ENCODE data around the gene KIF5A.

DNA sequence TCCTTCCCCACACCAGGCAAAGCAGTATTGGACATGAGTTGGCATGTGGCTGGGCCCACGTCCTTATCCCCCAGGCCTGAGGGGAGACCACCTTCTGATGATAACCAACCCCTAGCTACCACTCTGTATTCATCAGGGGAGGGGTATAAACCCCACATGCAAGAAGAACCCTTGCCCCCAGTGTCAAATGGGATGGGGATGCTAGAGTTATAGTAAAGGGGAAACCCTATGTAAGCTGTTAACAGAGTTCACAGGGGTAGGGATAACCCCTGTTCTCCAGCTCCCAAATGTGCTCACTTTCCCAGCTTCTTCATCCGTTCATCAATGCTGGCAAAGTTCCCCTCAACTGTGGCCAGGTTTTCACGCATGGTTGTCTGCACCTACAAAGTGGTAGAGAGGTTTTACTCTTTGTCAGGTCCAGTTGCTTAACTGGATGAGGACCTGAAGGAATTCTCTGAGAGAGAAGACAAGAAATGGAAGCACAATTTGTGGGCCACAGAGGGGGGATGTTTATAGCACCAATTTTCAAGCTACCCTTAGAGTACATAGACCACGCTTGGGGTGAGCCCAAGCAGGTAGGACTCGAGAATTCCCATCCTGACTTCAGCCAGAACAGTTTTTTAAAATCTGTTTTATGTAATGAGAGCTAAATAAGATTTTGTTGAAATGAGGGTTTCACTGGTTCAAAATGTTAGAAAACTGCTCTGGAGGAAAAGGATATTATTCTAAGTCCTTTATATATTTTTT lies 19.3 kb upstream of the KIF5A start:
- TF ChIP-seq, protein P1, sequence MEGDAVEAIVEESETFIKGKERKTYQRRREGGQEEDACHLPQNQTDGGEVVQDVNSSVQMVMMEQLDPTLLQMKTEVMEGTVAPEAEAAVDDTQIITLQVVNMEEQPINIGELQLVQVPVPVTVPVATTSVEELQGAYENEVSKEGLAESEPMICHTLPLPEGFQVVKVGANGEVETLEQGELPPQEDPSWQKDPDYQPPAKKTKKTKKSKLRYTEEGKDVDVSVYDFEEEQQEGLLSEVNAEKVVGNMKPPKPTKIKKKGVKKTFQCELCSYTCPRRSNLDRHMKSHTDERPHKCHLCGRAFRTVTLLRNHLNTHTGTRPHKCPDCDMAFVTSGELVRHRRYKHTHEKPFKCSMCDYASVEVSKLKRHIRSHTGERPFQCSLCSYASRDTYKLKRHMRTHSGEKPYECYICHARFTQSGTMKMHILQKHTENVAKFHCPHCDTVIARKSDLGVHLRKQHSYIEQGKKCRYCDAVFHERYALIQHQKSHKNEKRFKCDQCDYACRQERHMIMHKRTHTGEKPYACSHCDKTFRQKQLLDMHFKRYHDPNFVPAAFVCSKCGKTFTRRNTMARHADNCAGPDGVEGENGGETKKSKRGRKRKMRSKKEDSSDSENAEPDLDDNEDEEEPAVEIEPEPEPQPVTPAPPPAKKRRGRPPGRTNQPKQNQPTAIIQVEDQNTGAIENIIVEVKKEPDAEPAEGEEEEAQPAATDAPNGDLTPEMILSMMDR (IDR thresholded peaks at IDR 0.05; ENCODE audit: low read depth, low read length): no peak
- no peak for TF ChIP-seq EZH2phosphoT487 (IDR thresholded peaks at IDR 0.05; ENCODE audit: low read depth)

Measured in OCI-LY3 (cell line).